H9 (cell line): ENCODE data around the gene AXIN2. TPM values are rescaled to one million over a fixed set of nuclear protein-coding genes. Genes with fewer than 3 reads are reported as not detected.

Experiments used
- DNase-seq: peaks from one replicate; pipeline ENCODE4 v3.0.0-alpha.2; 2017
- H2AFZ ChIP-seq: one replicate; pipeline ENCODE4 v1.6.1; 2013; ENCODE audit warnings: mild to moderate bottlenecking, low read length, control low read depth, moderate library complexity
- H2AK5ac ChIP-seq: 2 replicates; pipeline ENCODE4 v1.6.1; 2013; ENCODE audit warnings: low read length, control low read depth, mixed read lengths; ENCODE audit not compliant: insufficient read length
- H2BK120ac ChIP-seq: one replicate; pipeline ENCODE4 v1.6.1; 2013; ENCODE audit warnings: low read depth, mild to moderate bottlenecking, low read length, control low read depth, inconsistent platforms; ENCODE audit not compliant: poor library complexity, severe bottlenecking
- H2BK12ac ChIP-seq: 2 replicates; pipeline ENCODE4 v1.6.1; 2013; ENCODE audit warnings: low read length, control low read depth, mixed read lengths, low read depth; ENCODE audit not compliant: insufficient read length
- H2BK15ac ChIP-seq: 2 replicates; pipeline ENCODE4 v1.6.1; 2013; ENCODE audit warnings: low read depth, low read length, control low read depth
- H2BK20ac ChIP-seq: one replicate; pipeline ENCODE4 v1.6.1; 2013; ENCODE audit warnings: low read depth, mild to moderate bottlenecking, low read length, control low read depth, inconsistent platforms; ENCODE audit not compliant: poor library complexity, severe bottlenecking
- H2BK5ac ChIP-seq: 2 replicates; pipeline ENCODE4 v1.6.1; 2013; ENCODE audit warnings: low read length, control low read depth, mixed read lengths; ENCODE audit not compliant: insufficient read length
- H3K14ac ChIP-seq: 2 replicates; pipeline ENCODE4 v1.6.1; 2013; ENCODE audit warnings: low read length, control low read depth; ENCODE audit not compliant: insufficient read depth
- H3K18ac ChIP-seq: 2 replicates; pipeline ENCODE4 v1.6.1; 2013; ENCODE audit warnings: low read depth, mild to moderate bottlenecking, mixed read lengths, low read length, control low read depth; ENCODE audit not compliant: insufficient read length
- H3K23ac ChIP-seq: 2 replicates; pipeline ENCODE4 v1.6.1; 2013; ENCODE audit warnings: low read length, control low read depth, mixed read lengths, low read depth; ENCODE audit not compliant: insufficient read length
- H3K23me2 ChIP-seq: 2 replicates; pipeline ENCODE4 v1.6.1; 2013; ENCODE audit warnings: low read depth, mild to moderate bottlenecking, mixed read lengths, low read length, control low read depth; ENCODE audit not compliant: insufficient read length, poor library complexity, severe bottlenecking
- H3K27ac ChIP-seq: 2 replicates; pipeline ENCODE4 v1.5.1; 2013; ENCODE audit warnings: low read length, control low read depth, mixed read lengths, low read depth; ENCODE audit not compliant: insufficient read length
- H3K27me3 ChIP-seq: 2 replicates; pipeline ENCODE4 v1.6.1; 2013; ENCODE audit warnings: low read length, control low read depth, inconsistent platforms; ENCODE audit not compliant: insufficient read depth
- H3K4ac ChIP-seq: 2 replicates; pipeline ENCODE4 v1.6.1; 2013; ENCODE audit warnings: low read depth, mild to moderate bottlenecking, control low read depth, inconsistent platforms, low read length, moderate library complexity
- H3K4me1 ChIP-seq: 2 replicates; pipeline ENCODE4 v1.6.1; 2013; ENCODE audit warnings: low read length, control low read depth, inconsistent platforms; ENCODE audit not compliant: insufficient read depth
- H3K4me2 ChIP-seq: 2 replicates; pipeline ENCODE4 v1.6.1; 2013; ENCODE audit warnings: low read length, control low read depth, mixed read lengths; ENCODE audit not compliant: insufficient read length, insufficient read depth
- H3K56ac ChIP-seq: 2 replicates; pipeline ENCODE4 v1.6.1; 2013; ENCODE audit warnings: low read depth, mild to moderate bottlenecking, mixed read lengths, low read length, control low read depth; ENCODE audit not compliant: insufficient read length
- H3K79me1 ChIP-seq: 2 replicates; pipeline ENCODE4 v1.6.1; 2013; ENCODE audit warnings: low read depth, mild to moderate bottlenecking, moderate library complexity, low read length, control low read depth, inconsistent platforms; ENCODE audit not compliant: insufficient read depth, poor library complexity, severe bottlenecking
- H3K79me2 ChIP-seq: 2 replicates; pipeline ENCODE4 v1.6.1; 2013; ENCODE audit warnings: low read length, control low read depth, inconsistent platforms; ENCODE audit not compliant: insufficient read depth
- H3K9ac ChIP-seq: 2 replicates; pipeline ENCODE4 v1.6.1; 2013; ENCODE audit warnings: low read length, control low read depth, mixed read lengths; ENCODE audit not compliant: insufficient read length; ENCODE audit errors: extremely low read depth
- H3K9me3 ChIP-seq: one replicate; pipeline ENCODE4 v1.6.1; 2013; ENCODE audit warnings: low read depth, low read length, inconsistent platforms; ENCODE audit not compliant: control insufficient read depth
- H3T11ph ChIP-seq: one replicate; pipeline ENCODE4 v1.6.1; 2013; ENCODE audit warnings: mild to moderate bottlenecking, low read length, control low read depth, inconsistent platforms
- H4K20me1 ChIP-seq: one replicate; pipeline ENCODE4 v1.6.1; 2013; ENCODE audit not compliant: control insufficient read depth, insufficient read length, insufficient read depth
- H4K5ac ChIP-seq: 2 replicates; pipeline ENCODE4 v1.6.1; 2013; ENCODE audit warnings: low read depth, mild to moderate bottlenecking, mixed read lengths, low read length, control low read depth; ENCODE audit not compliant: insufficient read length
- H4K8ac ChIP-seq: replicated peaks from 2 replicates; pipeline ENCODE4 v1.6.1; 2013; ENCODE audit warnings: low read length, control low read depth, mixed read lengths, low read depth; ENCODE audit not compliant: insufficient read length
- H4K91ac ChIP-seq: 2 replicates; pipeline ENCODE4 v1.6.1; 2013; ENCODE audit warnings: low read depth, mild to moderate bottlenecking, moderate library complexity, mixed read lengths, low read length, control low read depth; ENCODE audit not compliant: insufficient read length
- H3K27ac Mint-ChIP-seq, 3 experiments: 2 replicates in 2 of 3; 3 replicates in 1 of 3; pipeline ENCODE4 v1.8.0; 2020 to 2021; ENCODE audit warnings: mixed read lengths in 3 of 3, mild to moderate bottlenecking in 1 of 3, moderate library complexity in 1 of 3
- H3K27me3 Mint-ChIP-seq: 2 replicates; pipeline ENCODE4 v1.8.0; 2021; ENCODE audit warnings: low read depth, mild to moderate bottlenecking, moderate library complexity, mixed read lengths
- H3K36me3 Mint-ChIP-seq, 3 experiments: 2 replicates in 2 of 3; 3 replicates in 1 of 3; pipeline ENCODE4 v1.8.0; 2020 to 2021; ENCODE audit warnings: low read depth in 3 of 3, mixed read lengths in 3 of 3; ENCODE audit not compliant: insufficient read depth in 1 of 3
- H3K4me1 Mint-ChIP-seq, 2 experiments: 2 replicates each; pipeline ENCODE4 v1.8.0; 2020; ENCODE audit warnings: mixed read lengths in 2 of 2
- H3K4me3 Mint-ChIP-seq, 2 experiments: 2 replicates in 1 of 2; 3 replicates in 1 of 2; pipeline ENCODE4 v1.8.0; 2020 to 2021; ENCODE audit warnings: mild to moderate bottlenecking in 2 of 2, mixed read lengths in 2 of 2, moderate library complexity in 1 of 2
- H3K9me3 Mint-ChIP-seq, 2 experiments: 2 replicates in 1 of 2; 3 replicates in 1 of 2; pipeline ENCODE4 v1.8.0; 2020; ENCODE audit warnings: mild to moderate bottlenecking in 2 of 2, mixed read lengths in 2 of 2, moderate library complexity in 1 of 2
- WGBS: extraction: QIAGEN DNeasy Blood & Tissue Kit; methylation state at CpG from one replicate; pipeline ENCODE4 v1.1.7; 2013; ENCODE audit warnings: missing lambda C conversion rate, low lambda C conversion rate, mixed read lengths; ENCODE audit not compliant: insufficient read length; ENCODE audit errors: extremely low coverage; 5-methylcytosine and 5-hydroxymethylcytosine counted together
- total RNA-seq: library from RNA; stranded (reverse); gene quantifications from 2 replicates; pipeline ENCODE4 v1.2.1, GENCODE V29; 2021
- TF ChIP-seq, protein P1 (sequence below): fragments of 200-600 bp; sonication (generic); conservative IDR thresholded peaks from 3 replicates; pipeline ENCODE4 v1.8.0; 2021; ENCODE audit warnings: antibody characterized with exemption, mild to moderate bottlenecking

Gene AXIN2
- total RNA-seq, 1 experiment from 2014 or later: 35.0 TPM

- H2BK15ac ChIP-seq: no peak overlapping the region
- H3K79me1 ChIP-seq: no peaks in the 10 kb centered on the region
- no peaks in the 10 kb centered on the region for H3K4me1 ChIP-seq
- H3K23ac ChIP-seq: no peak overlapping the region
- Mint-ChIP-seq H3K36me3 (peaks cover 0 to 9% (median 2%) of the 10 kb centered on the region in 3 experiments; a peak in 3 of 7 replicates), H3K4me3 (no peak overlapping the region), H3K9me3 (no peaks in the 10 kb centered on the region), H3K27me3 (no peaks in the 10 kb centered on the region; the same call in 1 of the 2 replicates), H3K4me1 (peaks cover 10 to 20% of the 10 kb centered on the region in 2 experiments; a peak in 3 of 4 replicates), H3K27ac (0 out of 7 replicates have a peak overlapping the region, but pooled peaks of 1 of the 3 experiments have one; percentile 61)
- H3K56ac ChIP-seq: no peak overlapping the region
- no peak overlapping the region for H3K18ac ChIP-seq
- no peak overlapping the region for H3K14ac ChIP-seq
- no peak overlapping the region for H2BK20ac ChIP-seq
- no peaks in the 10 kb centered on the region for H3K79me2 ChIP-seq
- peak; percentile 32 for DNase-seq
- no peaks in the 10 kb centered on the region for H3K9me3 ChIP-seq
- H3K27me3 ChIP-seq: no peaks in the 10 kb centered on the region
- H3K23me2 ChIP-seq: no peaks in the 10 kb centered on the region
- WGBS: no CpG with 5 or more reads among the region's 14 CpGs
- H4K5ac ChIP-seq: no peak overlapping the region
- H2AFZ ChIP-seq: no peak overlapping the region
- no peak overlapping the region for H2AK5ac ChIP-seq
- no peak overlapping the region for H3K27ac ChIP-seq
- H4K20me1 ChIP-seq: no peaks in the 10 kb centered on the region
- no peak overlapping the region for H2BK120ac ChIP-seq
- H3T11ph ChIP-seq: no peak overlapping the region
- H4K8ac ChIP-seq: no peak overlapping the region
- no peak overlapping the region for H2BK12ac ChIP-seq
- no peak overlapping the region for H3K4me2 ChIP-seq
- TF ChIP-seq, protein P1, sequence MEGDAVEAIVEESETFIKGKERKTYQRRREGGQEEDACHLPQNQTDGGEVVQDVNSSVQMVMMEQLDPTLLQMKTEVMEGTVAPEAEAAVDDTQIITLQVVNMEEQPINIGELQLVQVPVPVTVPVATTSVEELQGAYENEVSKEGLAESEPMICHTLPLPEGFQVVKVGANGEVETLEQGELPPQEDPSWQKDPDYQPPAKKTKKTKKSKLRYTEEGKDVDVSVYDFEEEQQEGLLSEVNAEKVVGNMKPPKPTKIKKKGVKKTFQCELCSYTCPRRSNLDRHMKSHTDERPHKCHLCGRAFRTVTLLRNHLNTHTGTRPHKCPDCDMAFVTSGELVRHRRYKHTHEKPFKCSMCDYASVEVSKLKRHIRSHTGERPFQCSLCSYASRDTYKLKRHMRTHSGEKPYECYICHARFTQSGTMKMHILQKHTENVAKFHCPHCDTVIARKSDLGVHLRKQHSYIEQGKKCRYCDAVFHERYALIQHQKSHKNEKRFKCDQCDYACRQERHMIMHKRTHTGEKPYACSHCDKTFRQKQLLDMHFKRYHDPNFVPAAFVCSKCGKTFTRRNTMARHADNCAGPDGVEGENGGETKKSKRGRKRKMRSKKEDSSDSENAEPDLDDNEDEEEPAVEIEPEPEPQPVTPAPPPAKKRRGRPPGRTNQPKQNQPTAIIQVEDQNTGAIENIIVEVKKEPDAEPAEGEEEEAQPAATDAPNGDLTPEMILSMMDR: no peak
- H2BK5ac ChIP-seq: no peak overlapping the region
- no peak overlapping the region for H4K91ac ChIP-seq
- H3K9ac ChIP-seq: no peak overlapping the region
- H3K4ac ChIP-seq: no peak overlapping the region
Observed at GRCh38 chr17:65522751-65523404, 38.6 kb downstream of the AXIN2 start.
